ENCODE results near the gene MTMR6. TPM values are rescaled to one million over a fixed set of nuclear protein-coding genes. Genes with fewer than 3 reads are reported as not detected.

Gene MTMR6
- total RNA-seq, 2 donors from 2014 or later: 23.5 to 24.5 TPM

- DNase-seq (ENCODE audit: low spot score): no peak
- intact Hi-C loops (cut with DNase I): no loop called here
These were observed 59.6 kb downstream of the MTMR6 start for GRCh38 chr13:25227690-25228089.

GRCh38 chr13:25225970-25226369 lies 61.3 kb downstream of the MTMR6 start:
- intact Hi-C loops (cut with DNase I): no loop called here
- DNase-seq (ENCODE audit: low spot score): no peak

GRCh38 chr13:25224151-25224550 lies 63.1 kb downstream of the MTMR6 start:
- intact Hi-C loops (cut with DNase I): no loop called here
- no peak for DNase-seq (ENCODE audit: low spot score)

GRCh38 chr13:25222740-25223139 lies 64.5 kb downstream of the MTMR6 start:
- DNase-seq (ENCODE audit: low spot score): no peak
- intact Hi-C loops (cut with DNase I): no loop called here

GRCh38 chr13:25218019-25218418 lies 69.3 kb downstream of the MTMR6 start:
- no peak for DNase-seq (ENCODE audit: low spot score)
- intact Hi-C loops (cut with DNase I): no loop called here

- DNase-seq (ENCODE audit: low spot score): no peak
- intact Hi-C loops (cut with DNase I): no loop called here
These were observed 70.0 kb downstream of the MTMR6 start for GRCh38 chr13:25217023-25217885.

- intact Hi-C loops (cut with DNase I): no loop called here
These were observed 72.1 kb downstream of the MTMR6 start for GRCh38 chr13:25215253-25215575.

GRCh38 chr13:25214491-25215252 lies 72.6 kb downstream of the MTMR6 start:
- intact Hi-C loops (cut with DNase I): no loop called here

More at GRCh38 chr13:25215253-25215575, 72.1 kb downstream of the MTMR6 start:
- no peak for DNase-seq (ENCODE audit: low spot score)

GRCh38 chr13:25213715-25214114 lies 73.6 kb downstream of the MTMR6 start:
- intact Hi-C loops (cut with DNase I): no loop called here
- DNase-seq (ENCODE audit: low spot score): no peak

More at GRCh38 chr13:25214491-25215252, 72.6 kb downstream of the MTMR6 start:
- no peak for DNase-seq (ENCODE audit: low spot score)

GRCh38 chr13:25210842-25211569 lies 76.3 kb downstream of the MTMR6 start:
- intact Hi-C loops (cut with DNase I): no loop called here
- no peak for DNase-seq (ENCODE audit: low spot score)

- intact Hi-C loops (cut with DNase I): no loop called here
These were observed 79.9 kb downstream of the MTMR6 start for GRCh38 chr13:25207291-25207810.

GRCh38 chr13:25204863-25205262 lies 82.4 kb downstream of the MTMR6 start:
- intact Hi-C loops (cut with DNase I): no loop called here
- no peak for DNase-seq (ENCODE audit: low spot score)

More at GRCh38 chr13:25207291-25207810, 79.9 kb downstream of the MTMR6 start:
- no peak for DNase-seq (ENCODE audit: low spot score)

- intact Hi-C loops (cut with DNase I): no loop called here
These were observed 84.1 kb downstream of the MTMR6 start for GRCh38 chr13:25203127-25203740.

GRCh38 chr13:25200783-25201182 lies 86.5 kb downstream of the MTMR6 start:
- DNase-seq (ENCODE audit: low spot score): no peak

More at GRCh38 chr13:25203127-25203740, 84.1 kb downstream of the MTMR6 start:
- no peak for DNase-seq (ENCODE audit: low spot score)

GRCh38 chr13:25198647-25199046 lies 88.6 kb downstream of the MTMR6 start:
- intact Hi-C loops (cut with DNase I): no loop called here
- no peak for DNase-seq (ENCODE audit: low spot score)

More at GRCh38 chr13:25200783-25201182, 86.5 kb downstream of the MTMR6 start:
- intact Hi-C loops (cut with DNase I): no loop called here

GRCh38 chr13:25196971-25197370 lies 90.3 kb downstream of the MTMR6 start:
- intact Hi-C loops (cut with DNase I): no loop called here
- no peak for DNase-seq (ENCODE audit: low spot score)

All from posterior vena cava (tissue), 2 donors.